ENCODE results near the gene AGPS.
"Not testable (repeated sequence)": the region's sequence is repeated elsewhere in the genome, so short reads cannot be mapped to it uniquely, and the experiment has no call there.

The AGPS gene

DNA sequence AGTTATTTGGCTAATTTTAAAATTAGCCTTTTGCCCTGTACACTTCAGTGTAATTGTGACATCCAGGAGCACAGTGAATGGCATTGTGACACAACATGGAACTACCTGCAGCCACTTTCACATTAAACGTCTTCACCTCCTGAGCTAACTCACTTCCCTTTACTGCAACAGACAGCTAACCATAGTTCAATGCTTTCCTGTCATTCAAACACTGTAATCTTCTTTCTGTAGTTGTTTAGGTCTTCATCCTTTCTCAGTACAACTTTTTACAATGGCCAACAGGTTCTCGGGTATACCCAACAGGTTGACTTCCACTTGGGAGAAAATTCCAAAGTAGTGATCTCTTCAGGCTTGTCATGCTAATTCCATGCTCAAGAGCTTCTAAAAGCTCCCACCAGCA, 8.6 kb upstream of the AGPS start:
- DNase-seq (ENCODE audit: low read depth in 2 of 2, low spot score in 1 of 2) = no peak

- DNase-seq (ENCODE audit: low read depth in 2 of 2, low spot score in 1 of 2) = no peak
Observed at GRCh38 chr2:177385151-177385550, 7.4 kb upstream of the AGPS start.

GRCh38 chr2:177391822-177392372, 676 bp upstream of the AGPS start:
- DNase-seq (ENCODE audit: low read depth in 2 of 2, low spot score in 1 of 2) = no peak

- no peak for DNase-seq (ENCODE audit: low read depth in 2 of 2, low spot score in 1 of 2)
Observed at GRCh38 chr2:177393203-177393755, 706 bp downstream of the AGPS start.

GRCh38 chr2:177393824-177394593, 1.4 kb downstream of the AGPS start:
- DNase-seq (ENCODE audit: low read depth in 2 of 2, low spot score in 1 of 2) = no peak

DNA sequence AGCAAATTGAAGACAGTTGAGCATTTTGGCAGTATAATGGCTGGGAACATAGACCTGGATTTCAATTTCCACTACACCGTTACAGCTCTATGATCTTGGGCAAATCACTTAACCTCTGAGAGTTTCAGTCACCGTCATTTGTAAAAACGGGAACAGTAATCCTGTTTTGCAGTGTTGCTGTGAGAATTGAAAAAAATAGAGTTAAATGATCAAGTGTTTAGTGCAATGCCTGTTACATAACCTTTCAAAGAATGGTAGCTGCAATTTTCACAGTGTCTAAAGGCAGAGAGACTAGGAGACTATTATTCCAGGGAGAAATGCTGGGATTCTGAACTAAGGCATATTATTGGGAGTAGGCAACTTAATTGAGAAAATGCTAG, 2.0 kb downstream of the AGPS start:
- DNase-seq (ENCODE audit: low read depth in 2 of 2, low spot score in 1 of 2) = no peak

DNA sequence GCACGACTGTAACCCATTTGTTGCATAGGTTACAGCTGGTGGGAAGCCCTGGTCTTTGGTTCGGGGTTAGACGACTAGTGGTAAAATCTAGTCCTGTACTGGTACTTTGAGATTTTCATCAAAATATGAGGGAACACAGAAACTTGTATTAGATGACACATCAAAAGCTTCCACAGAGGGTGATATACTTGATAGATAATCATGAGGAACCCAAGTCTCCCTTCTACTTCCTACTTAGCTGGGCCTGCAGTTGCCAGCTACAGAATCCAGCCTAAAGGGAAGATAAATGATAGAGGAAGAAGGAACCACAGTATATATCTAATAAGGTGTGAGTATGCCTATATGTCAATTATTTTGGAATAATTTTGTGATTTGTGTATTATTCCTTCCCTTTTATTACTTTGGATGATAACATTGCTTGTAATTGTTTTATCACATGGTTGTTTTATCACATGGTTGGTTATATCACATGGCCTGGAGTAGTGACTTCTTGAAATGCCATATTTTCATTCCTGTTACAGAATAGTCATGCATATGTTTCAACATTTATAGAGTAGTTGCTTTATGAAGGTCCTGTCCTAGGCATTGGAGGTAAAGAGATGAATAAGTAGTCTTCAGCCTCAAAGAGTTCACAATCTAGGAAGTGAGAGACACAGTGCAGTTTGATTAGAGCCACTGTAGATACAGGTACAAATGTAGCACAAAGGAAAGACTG, 2.9 kb downstream of the AGPS start:
- DNase-seq (ENCODE audit: low read depth in 2 of 2, low spot score in 1 of 2) = no peak

- no peak for DNase-seq (ENCODE audit: low read depth in 2 of 2, low spot score in 1 of 2)
Observed at GRCh38 chr2:177396703-177397460, 4.3 kb downstream of the AGPS start.

DNA sequence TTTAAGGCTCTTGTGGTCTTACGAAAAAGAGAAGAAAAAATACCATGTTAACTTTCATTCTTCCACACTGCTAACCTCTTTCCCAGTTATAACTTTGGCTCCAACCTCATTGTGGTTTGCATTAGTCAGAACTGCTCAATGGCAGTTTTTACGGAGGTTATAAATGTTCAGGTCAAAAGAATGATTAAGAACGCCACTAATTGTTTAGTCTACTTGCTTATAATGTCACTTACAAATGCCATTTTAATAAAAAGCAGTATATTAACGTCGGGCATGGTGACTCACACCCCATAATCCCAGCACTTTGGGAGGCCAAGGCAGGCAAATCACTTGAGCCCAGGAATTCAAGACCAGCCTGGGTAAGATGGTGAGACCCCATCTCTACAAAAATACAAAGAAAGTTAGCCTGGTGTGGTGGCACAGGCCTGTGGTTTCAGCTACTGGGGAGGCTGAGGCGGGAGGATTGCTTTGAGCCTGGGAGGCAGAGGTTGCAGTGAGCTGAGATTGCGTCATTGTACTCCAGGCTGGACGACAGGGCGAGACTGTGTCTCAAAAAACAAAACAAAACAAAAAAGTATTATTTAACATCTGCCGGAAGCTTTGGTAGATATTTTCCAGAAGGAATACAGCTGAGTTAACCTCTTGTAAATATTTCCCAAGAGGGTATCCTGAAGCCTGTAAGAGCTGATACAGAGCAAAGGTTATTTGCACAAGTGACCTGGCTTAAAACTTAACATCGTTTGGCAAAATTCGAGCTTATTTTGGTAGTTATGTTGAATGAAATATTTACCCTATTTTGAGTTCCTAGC, 5.1 kb downstream of the AGPS start:
- DNase-seq (ENCODE audit: low read depth in 2 of 2, low spot score in 1 of 2) = no peak

DNA sequence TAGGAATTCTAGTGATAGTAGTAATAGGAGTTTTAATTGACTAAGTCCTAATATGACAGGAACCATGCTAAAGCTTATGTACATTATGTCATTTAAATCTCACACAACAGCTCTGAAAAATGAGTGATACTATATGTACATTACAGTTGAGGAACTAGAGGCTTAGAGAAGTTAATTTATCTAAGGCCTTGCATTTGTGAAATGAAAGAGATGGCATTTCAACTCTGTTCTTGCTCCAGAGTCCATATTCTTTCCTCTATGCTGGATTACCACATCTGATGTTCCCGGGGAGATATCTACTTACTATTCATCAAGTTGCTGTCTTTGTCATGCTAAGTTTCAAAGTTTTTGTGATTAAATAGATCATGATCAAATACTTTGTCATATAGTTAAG, 5.7 kb downstream of the AGPS start:
- no peak for DNase-seq (ENCODE audit: low read depth in 2 of 2, low spot score in 1 of 2)

DNA sequence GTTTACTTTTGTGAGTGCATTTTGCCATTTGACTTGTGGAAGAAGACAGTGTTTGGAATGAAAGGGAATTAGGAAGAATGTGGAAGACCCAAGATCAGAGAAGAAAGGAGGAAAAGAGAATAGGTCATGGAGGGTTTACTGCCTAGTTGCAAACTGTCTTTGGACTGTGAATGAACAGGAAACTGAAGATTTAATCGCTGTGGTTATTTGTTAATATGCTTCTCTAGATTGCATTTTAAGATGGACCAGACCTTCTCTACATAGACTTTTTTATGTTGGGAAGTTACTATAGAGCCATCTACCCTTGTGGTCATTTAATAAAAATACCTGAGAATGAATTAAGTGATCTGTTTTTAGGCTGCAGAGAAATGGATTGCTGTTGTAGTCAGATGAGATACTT, 6.2 kb downstream of the AGPS start:
- no peak for DNase-seq (ENCODE audit: low read depth in 2 of 2, low spot score in 1 of 2)

- no peak for DNase-seq (ENCODE audit: low read depth in 2 of 2, low spot score in 1 of 2)
Observed at GRCh38 chr2:177399376-177399775, 6.8 kb downstream of the AGPS start.

DNA sequence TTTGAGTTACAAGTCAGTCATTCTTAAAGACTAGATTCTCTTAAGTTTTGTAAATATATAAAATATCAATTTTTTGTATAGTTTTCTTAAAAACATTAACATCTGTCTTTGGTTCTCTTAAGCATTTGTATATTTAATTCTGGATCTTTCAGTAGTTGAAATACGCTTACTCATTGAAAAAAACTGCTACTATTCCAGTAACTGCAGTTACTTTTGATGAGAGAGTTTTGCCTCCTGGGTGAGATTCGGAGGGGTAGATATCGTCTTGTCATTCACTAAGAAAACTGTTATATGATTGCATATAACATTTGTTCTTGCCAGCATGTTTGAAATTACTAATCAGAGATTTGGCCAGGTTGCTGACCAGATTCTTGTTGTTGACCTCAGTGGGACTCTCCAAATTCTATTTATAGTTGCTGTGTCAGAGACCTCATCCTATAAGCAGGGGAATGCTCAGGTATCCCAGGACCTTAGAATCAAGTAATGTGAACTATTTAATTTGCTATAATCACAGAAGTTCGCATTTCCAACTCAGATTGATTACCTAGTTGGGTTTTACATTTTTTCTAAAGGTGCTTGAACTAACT, 7.9 kb downstream of the AGPS start:
- no peak for DNase-seq (ENCODE audit: low read depth in 2 of 2, low spot score in 1 of 2)

DNA sequence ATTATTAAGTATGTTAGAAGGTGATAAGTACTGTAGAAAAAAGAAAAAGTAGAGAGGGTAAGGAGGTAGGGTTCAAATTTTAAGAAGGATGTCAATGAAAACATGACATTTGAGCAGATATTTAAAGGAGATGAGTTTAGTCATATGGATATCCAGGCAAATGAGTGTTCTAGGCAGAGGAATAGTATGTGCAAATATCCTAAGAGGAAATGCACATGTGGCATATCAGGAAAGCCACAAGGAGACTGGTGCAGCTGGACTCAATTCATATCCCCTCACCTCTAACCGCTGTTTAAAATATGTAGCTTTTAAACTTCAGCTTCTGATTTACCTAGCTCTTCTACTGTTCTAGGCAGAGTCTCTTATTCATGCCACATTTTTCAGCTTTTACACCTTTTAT, 9.5 kb downstream of the AGPS start:
- DNase-seq (ENCODE audit: low read depth in 2 of 2, low spot score in 1 of 2) = no peak

- DNase-seq (ENCODE audit: low read depth in 2 of 2, low spot score in 1 of 2) = no peak
Observed at GRCh38 chr2:177403838-177404237, 11.3 kb downstream of the AGPS start.

- no peak for DNase-seq (ENCODE audit: low read depth in 2 of 2, low spot score in 1 of 2)
Observed at GRCh38 chr2:177404243-177404642, 11.7 kb downstream of the AGPS start.

GRCh38 chr2:177405029-177405692, 12.6 kb downstream of the AGPS start:
- DNase-seq (ENCODE audit: low read depth in 2 of 2, low spot score in 1 of 2) = no peak

DNA sequence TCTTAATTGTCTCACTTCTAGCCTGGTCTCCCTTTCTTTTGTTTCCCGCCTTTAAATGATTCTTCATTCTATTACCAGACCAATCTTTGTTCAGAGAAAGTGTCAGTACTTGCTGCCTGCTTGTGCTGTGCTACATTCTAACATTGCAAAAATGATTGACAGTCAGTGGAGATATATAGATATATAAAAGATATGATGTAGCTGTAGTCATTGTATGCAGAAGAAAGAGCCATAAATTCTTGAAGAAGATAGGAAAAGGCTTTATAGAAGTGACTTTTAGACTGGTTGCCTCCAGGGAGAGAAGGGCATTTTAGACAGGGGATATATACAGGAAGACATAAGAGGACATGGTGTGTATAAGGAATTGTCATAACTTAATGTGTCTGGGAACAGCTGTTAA, 13.6 kb downstream of the AGPS start:
- DNase-seq (ENCODE audit: low read depth in 2 of 2, low spot score in 1 of 2) = no peak

DNA sequence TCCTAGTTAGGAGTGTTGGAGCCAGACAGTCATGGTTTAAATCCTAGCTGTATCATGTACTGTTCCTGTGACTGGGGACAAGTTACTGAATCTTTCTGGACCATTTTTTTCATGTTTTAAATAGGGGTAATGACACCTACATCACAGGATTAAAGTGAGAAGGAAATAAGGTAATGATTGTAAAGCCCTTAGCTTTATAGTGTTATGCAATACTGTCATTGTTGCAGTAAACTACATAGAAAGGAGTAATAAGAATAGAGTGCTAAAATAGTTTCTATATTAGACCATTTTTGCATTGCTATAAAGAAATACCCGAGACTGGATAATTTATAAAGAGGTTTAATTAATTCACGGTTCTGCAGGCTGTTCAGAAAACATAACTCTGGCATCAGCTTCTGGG, 14.5 kb downstream of the AGPS start:
- no peak for DNase-seq (ENCODE audit: low read depth in 2 of 2, low spot score in 1 of 2)

- not testable (repeated sequence) for DNase-seq (ENCODE audit: low read depth in 2 of 2, low spot score in 1 of 2)
Observed at GRCh38 chr2:177410629-177411028, 18.1 kb downstream of the AGPS start.

Data from stimulated activated CD8-positive, alpha-beta memory T cell treated with anti-CD3 and anti-CD28 coated beads, Interleukin-4, amount 100 ng/mL, for 1 hour (primary cell).